H1 (cell line): ENCODE results near the gene RNF175. TPM values are rescaled to one million over a fixed set of nuclear protein-coding genes. Genes with fewer than 3 reads are reported as not detected.

ENCODE experiments used
- CTCF ChIA-PET: fragments of 300-600 bp; sonication (Branson Sonifier 250); formaldehyde crosslinking; loops from one replicate; lab custom pipeline; 2021; ENCODE audit not compliant: partially characterized antibody; lab: Charles Lee
- POLR2A ChIA-PET: fragments of 300-600 bp; sonication (Branson Sonifier 250); formaldehyde crosslinking; loops from one replicate; lab custom pipeline; 2021; ENCODE audit warnings: inconsistent platforms; ENCODE audit not compliant: partially characterized antibody; lab: Charles Lee
- DNase-seq, 2 experiments: peaks; one replicate each; pipeline versions ENCODE4 v3.0.0 to v3.0.0-alpha.2; 2010 to 2022; ENCODE audit warnings: low spot score in 2 of 2, low read depth in 1 of 2, mixed read lengths in 1 of 2
- FAIRE-seq: peaks from 2 replicates; lab custom pipeline; 2011; peaks lifted over from hg19 to GRCh38; lab: Jason Lieb, UNC
- H2AFZ ChIP-seq: 2 replicates; pipeline ENCODE4 v1.8.1; 2012; ENCODE audit warnings: low read length, inconsistent platforms
- H2AK5ac ChIP-seq: 2 replicates; pipeline ENCODE4 v1.6.1; 2013; ENCODE audit warnings: low read depth, low read length
- H2BK120ac ChIP-seq: replicated peaks from 2 replicates; pipeline ENCODE3; 2013; ENCODE audit warnings: low read depth, low read length, inconsistent platforms
- H2BK12ac ChIP-seq: 2 replicates; pipeline ENCODE4 v1.6.1; 2013; ENCODE audit warnings: low read depth, low read length
- H2BK15ac ChIP-seq: 2 replicates; pipeline ENCODE4 v1.6.1; 2013; ENCODE audit warnings: low read length
- H2BK20ac ChIP-seq: 2 replicates; pipeline ENCODE4 v1.6.1; 2013; ENCODE audit warnings: low read length
- H2BK5ac ChIP-seq: 2 replicates; pipeline ENCODE4 v1.6.1; 2013; ENCODE audit warnings: low read depth, low read length
- H3K14ac ChIP-seq: 2 replicates; pipeline ENCODE4 v1.6.1; 2013; ENCODE audit warnings: inconsistent platforms; ENCODE audit not compliant: insufficient read length
- H3K18ac ChIP-seq: 2 replicates; pipeline ENCODE4 v1.6.1; 2013; ENCODE audit warnings: low read length; ENCODE audit errors: extremely low read depth
- H3K23ac ChIP-seq: 2 replicates; pipeline ENCODE4 v1.6.1; 2013; ENCODE audit warnings: inconsistent platforms; ENCODE audit not compliant: insufficient read length
- H3K23me2 ChIP-seq: 2 replicates; pipeline ENCODE4 v1.6.1; 2013; ENCODE audit warnings: low read depth, low read length
- H3K27ac ChIP-seq: 2 replicates; pipeline ENCODE4 v1.6.1; 2011; ENCODE audit warnings: low read depth, low read length, inconsistent platforms
- H3K27me3 ChIP-seq, 4 experiments: replicated peaks in 1 of 4; 1 replicate in 1 of 4; 2 replicates in 3 of 4; pipeline versions ENCODE4 v1.6.1 to v1.8.1; 2011 to 2013; ENCODE audit warnings: low read length in 3 of 4, mild to moderate bottlenecking in 3 of 4, inconsistent platforms in 2 of 4, mixed read lengths in 2 of 4, moderate library complexity in 1 of 4; ENCODE audit not compliant: control insufficient read depth in 3 of 4, insufficient read depth in 3 of 4; ENCODE audit errors: extremely low read depth in 1 of 4
- H3K36me3 ChIP-seq, 4 experiments: 2 replicates each; pipeline versions ENCODE4 v1.6.1 to v1.8.1; 2011 to 2013; ENCODE audit warnings: mild to moderate bottlenecking in 4 of 4, low read length in 3 of 4, moderate library complexity in 2 of 4, control low read depth in 1 of 4, inconsistent platforms in 1 of 4; ENCODE audit not compliant: insufficient read depth in 4 of 4, control insufficient read depth in 2 of 4
- H3K4ac ChIP-seq: replicated peaks from 2 replicates; pipeline ENCODE3; 2013; ENCODE audit warnings: low read length, low read depth, mixed read lengths, inconsistent platforms; ENCODE audit not compliant: insufficient read length
- H3K4me1 ChIP-seq, 4 experiments: replicated peaks in 1 of 4; 1 replicate in 1 of 4; 2 replicates in 3 of 4; pipeline versions ENCODE4 v1.6.1 to v1.8.1; 2011 to 2013; ENCODE audit warnings: low read length in 3 of 4, inconsistent platforms in 2 of 4, mixed read lengths in 1 of 4; ENCODE audit not compliant: insufficient read depth in 4 of 4, control insufficient read depth in 3 of 4
- H3K4me2 ChIP-seq, 2 experiments: 2 replicates each; pipeline versions ENCODE4 v1.6.1 to v1.8.1; 2011 to 2013; ENCODE audit warnings: low read depth in 2 of 2, low read length in 2 of 2, control low read depth in 1 of 2, inconsistent platforms in 1 of 2, mild to moderate bottlenecking in 1 of 2; ENCODE audit not compliant: insufficient read depth in 1 of 2
- H3K4me3 ChIP-seq, 4 experiments: fragments of 200-600, 300-600 bp in 1 of 4; sonication (generic), shearing (Covaris generic), sonication (Bioruptor Twin) in 1 of 4; 2 replicates each; pipeline versions ENCODE4 v1.5.1 to v1.8.1; 2011 to 2016; ENCODE audit warnings: low read length in 4 of 4, low read depth in 3 of 4, control low read depth in 2 of 4, inconsistent platforms in 2 of 4, mild to moderate bottlenecking in 2 of 4, mixed read lengths in 1 of 4, moderate library complexity in 1 of 4; ENCODE audit not compliant: insufficient read depth in 2 of 4; ENCODE audit errors: extremely low read depth in 1 of 4
- H3K56ac ChIP-seq: replicated peaks from 2 replicates; pipeline ENCODE3; 2013; ENCODE audit warnings: low read depth, mild to moderate bottlenecking, mixed read lengths, low read length, inconsistent platforms; ENCODE audit not compliant: insufficient read length
- H3K79me1 ChIP-seq: 2 replicates; pipeline ENCODE4 v1.6.1; 2013; ENCODE audit warnings: low read depth, low read length, control low read depth
- H3K79me2 ChIP-seq, 2 experiments: 2 replicates each; pipeline versions ENCODE4 v1.6.1 to v1.8.1; 2012 to 2013; ENCODE audit warnings: low read length in 2 of 2, mild to moderate bottlenecking in 2 of 2, inconsistent platforms in 1 of 2; ENCODE audit not compliant: insufficient read depth in 2 of 2, control insufficient read depth in 1 of 2
- H3K9ac ChIP-seq, 4 experiments: replicated peaks in 1 of 4; 1 replicate in 1 of 4; 2 replicates in 3 of 4; pipeline versions ENCODE4 v1.6.1 to v1.8.1; 2011 to 2013; ENCODE audit warnings: low read depth in 3 of 4, low read length in 3 of 4, control low read depth in 2 of 4, mild to moderate bottlenecking in 2 of 4, moderate library complexity in 2 of 4, inconsistent platforms in 1 of 4; ENCODE audit errors: extremely low read depth in 1 of 4
- H3K9me3 ChIP-seq, 2 experiments: 2 replicates each; pipeline versions ENCODE4 v1.6.1 to v1.8.1; 2012 to 2013; ENCODE audit warnings: mild to moderate bottlenecking in 2 of 2, moderate library complexity in 2 of 2, control low read depth in 1 of 2, inconsistent platforms in 1 of 2, low read depth in 1 of 2, low read length in 1 of 2, mixed read lengths in 1 of 2; ENCODE audit not compliant: insufficient read depth in 2 of 2
- H4K20me1 ChIP-seq, 2 experiments: replicated peaks in 1 of 2; 2 replicates each; pipeline versions ENCODE3 to v1.8.1; 2011 to 2013; ENCODE audit warnings: inconsistent platforms in 2 of 2, low read length in 2 of 2, mild to moderate bottlenecking in 1 of 2; ENCODE audit not compliant: insufficient read depth in 2 of 2, control insufficient read depth in 1 of 2
- H4K5ac ChIP-seq: 2 replicates; pipeline ENCODE4 v1.6.1; 2013; ENCODE audit warnings: low read length, low read depth, mixed read lengths, inconsistent platforms; ENCODE audit not compliant: insufficient read length
- H4K8ac ChIP-seq: 2 replicates; pipeline ENCODE4 v1.8.0; 2013; ENCODE audit warnings: mild to moderate bottlenecking, moderate library complexity, low read length, inconsistent platforms; ENCODE audit not compliant: insufficient read depth; ENCODE audit errors: extremely low read depth
- H4K91ac ChIP-seq: replicated peaks from 2 replicates; pipeline ENCODE3; 2013; ENCODE audit warnings: low read length, mixed read lengths, inconsistent platforms; ENCODE audit not compliant: insufficient read length
- CHD1 ChIP-seq: IDR thresholded peaks from 2 replicates; pipeline ENCODE4 v1.6.1; 2012; ENCODE audit warnings: low read depth, low read length, improper control_type of control experiment
- EGR1 ChIP-seq: IDR thresholded peaks from 2 replicates; pipeline ENCODE4 v1.6.1; 2011; ENCODE audit warnings: low read depth, low read length, borderline replicate concordance
- GTF2F1 ChIP-seq: IDR thresholded peaks from 2 replicates; pipeline ENCODE4 v1.6.1; 2012; ENCODE audit warnings: low read depth, low read length, improper control_type of control experiment, borderline replicate concordance
- JUN ChIP-seq: IDR thresholded peaks from 2 replicates; pipeline ENCODE4 v1.6.1; 2011; ENCODE audit warnings: low read depth, mild to moderate bottlenecking, improper control_type of control experiment, low read length
- KDM4A ChIP-seq: IDR thresholded peaks from one replicate; pipeline ENCODE4 v1.7.1; 2012; ENCODE audit warnings: low read depth, mild to moderate bottlenecking, moderate library complexity, low read length, inconsistent platforms; ENCODE audit not compliant: severe bottlenecking
- KDM5A ChIP-seq: fragments of 200-600 bp; IDR thresholded peaks from 2 replicates; pipeline ENCODE4 v1.7.1; 2012; ENCODE audit warnings: mild to moderate bottlenecking, low read length, inconsistent platforms, mixed read lengths
- NRF1 ChIP-seq: IDR thresholded peaks from 2 replicates; pipeline ENCODE4 v1.6.1; 2011; ENCODE audit warnings: mild to moderate bottlenecking, low read depth, low read length, improper control_type of control experiment
- POLR2A ChIP-seq, 2 experiments: IDR thresholded peaks; 1 replicate in 1 of 2; 2 replicates in 1 of 2; pipeline ENCODE4 v1.6.1; 2011; ENCODE audit warnings: low read depth in 2 of 2, low read length in 2 of 2, mild to moderate bottlenecking in 2 of 2; ENCODE audit errors: control extremely low read depth in 1 of 2
- POU5F1 ChIP-seq: IDR thresholded peaks from 2 replicates; pipeline ENCODE4 v1.6.1; 2011; ENCODE audit warnings: low read depth, mild to moderate bottlenecking, low read length, moderate library complexity
- RFX5 ChIP-seq: IDR thresholded peaks from 2 replicates; pipeline ENCODE4 v1.6.1; 2011; ENCODE audit warnings: low read depth, low read length, improper control_type of control experiment, borderline replicate concordance
- WGBS, 2 experiments: shearing (Covaris generic) in 1 of 2; methylation state at CpG; one replicate each; pipeline versions ENCODE4 v1.1.6 to v1.1.7; 2013 to 2015; ENCODE audit warnings: low lambda C conversion rate in 2 of 2, mixed read lengths in 2 of 2, inconsistent platforms in 1 of 2, low coverage in 1 of 2, missing lambda C conversion rate in 1 of 2; ENCODE audit not compliant: insufficient replicate concordance in 2 of 2, insufficient coverage in 1 of 2, insufficient read length in 1 of 2; ENCODE audit errors: extremely low coverage in 1 of 2, missing lambda C conversion rate in 1 of 2; 5-methylcytosine and 5-hydroxymethylcytosine counted together
- polyA plus RNA-seq, 7 experiments: library from polyadenylated mRNA; depleted of rRNA in 3 of 7; stranded (reverse) in 5 of 7; unstranded in 2 of 7; fragments of >200 nt in 5 of 7; fragments of 200-250 nt in 2 of 7; gene quantifications; 1 replicate in 5 of 7; 2 replicates in 1 of 7; 4 replicates in 1 of 7; pipeline versions ENCODE4 v1.2.1 to v1.2.3, GENCODE V29; 2011 to 2013; ENCODE audit warnings: missing spikeins in 2 of 7, mixed read lengths in 2 of 7
- total RNA-seq: library from RNA; stranded (reverse); fragmentation: NEBNext Ultra II Directional; extraction: Animal tissue kit (Norgen Biotek cat#: 25700); gene quantifications from 2 replicates; pipeline ENCODE4 v1.2.1, GENCODE V29; 2021

Gene RNF175
- total and polyA plus RNA-seq, 2 of the 8 experiments (the other 6 are each of a cell fraction or from before 2014, with no cell fraction given): 7.9 to 9.8 TPM

GRCh38 chr4:153755186-153755585 lies 4.6 kb downstream of the RNF175 start:
- CTCF ChIA-PET: interaction anchor here (0.8 kb wide), 1 partner anchor 74 kb away, joined by 4 read pairs; no protein-coding TSS in a partner anchor
- WGBS, 2 experiments: 82% methylated on average over 2 of the region's 2 CpGs; no CpG with 5 or more reads in 1 of the 2 experiments

More at GRCh38 chr4:153755186-153755585, 4.6 kb downstream of the RNF175 start:
- Histone ChIP-seq H4K8ac (no peak overlapping the region), H3K36me3 (no peaks in the 10 kb centered on the region), H3K79me2 (peaks cover 0 to 3% of the 10 kb centered on the region in 2 experiments; a peak in 1 of 4 replicates), H3K27ac (no peak overlapping the region), H3K4me2 (no peak overlapping the region), H3K9me3 (0 out of 4 replicates have a peak, but pooled peaks cover 0 to 4% of the 10 kb centered on the region in 2 experiments), H3K23ac (no peak overlapping the region), H2BK5ac (no peak overlapping the region), H2BK20ac (no peak overlapping the region), H3K4ac (no peak overlapping the region), H3K56ac (no peak overlapping the region), H3K4me3 (no peak overlapping the region), H2BK12ac (no peak overlapping the region), H4K5ac (no peak overlapping the region), H3K27me3 (peaks cover 0 to 4% (median 0%) of the 10 kb centered on the region in 4 experiments; a peak in 5 of 7 replicates), H2AK5ac (no peak overlapping the region), H3K79me1 (peaks cover 2% of the 10 kb centered on the region), H3K9ac (no peak overlapping the region), H3K14ac (no peak overlapping the region), H2BK15ac (no peak overlapping the region), H3K18ac (no peak overlapping the region), H3K23me2 (peaks cover 11% of the 10 kb centered on the region), H4K91ac (no peak overlapping the region), H4K20me1 (peaks cover 0 to 9% of the 10 kb centered on the region in 2 experiments), H2BK120ac (no peak overlapping the region), H3K4me1 (peaks cover 11 to 24% (median 14%) of the 10 kb centered on the region in 4 experiments; a peak in 6 of 7 replicates), H2AFZ (no peak overlapping the region)
- FAIRE-seq (no peak), DNase-seq (no peak)
- no peak for TF ChIP-seq CHD1
- TF ChIP-seq JUN: no peak
- no peak for TF ChIP-seq POLR2A (IDR thresholded peaks at IDR 0.05; ENCODE audit: control extremely low read depth in 1 of 2, low read depth in 2 of 2, low read length in 2 of 2)
- TF ChIP-seq POU5F1: no peak
- no peak for TF ChIP-seq EGR1
- no peak for TF ChIP-seq NRF1
- TF ChIP-seq KDM5A: no peak
- no peak for TF ChIP-seq GTF2F1
- no peak for TF ChIP-seq RFX5
- no peak for TF ChIP-seq KDM4A
- POLR2A ChIA-PET: no interaction called here
